HTERT RPE-1 (cell line): Measurements from ENCODE around the gene KTI12.
"Not testable (repeated sequence)": the region's sequence is repeated elsewhere in the genome, so short reads cannot be mapped to it uniquely, and the experiment has no call there.

Experiments used
- in situ Hi-C: fragments of 300-500 bp; cut with MboI; formaldehyde crosslinking; loops from 4 replicates; pipeline ENCODE4 v1.14.3; 2020; ENCODE audit warnings: low sequenced_read_pairs

KTI12 gene, protein sequence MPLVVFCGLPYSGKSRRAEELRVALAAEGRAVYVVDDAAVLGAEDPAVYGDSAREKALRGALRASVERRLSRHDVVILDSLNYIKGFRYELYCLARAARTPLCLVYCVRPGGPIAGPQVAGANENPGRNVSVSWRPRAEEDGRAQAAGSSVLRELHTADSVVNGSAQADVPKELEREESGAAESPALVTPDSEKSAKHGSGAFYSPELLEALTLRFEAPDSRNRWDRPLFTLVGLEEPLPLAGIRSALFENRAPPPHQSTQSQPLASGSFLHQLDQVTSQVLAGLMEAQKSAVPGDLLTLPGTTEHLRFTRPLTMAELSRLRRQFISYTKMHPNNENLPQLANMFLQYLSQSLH

DNA sequence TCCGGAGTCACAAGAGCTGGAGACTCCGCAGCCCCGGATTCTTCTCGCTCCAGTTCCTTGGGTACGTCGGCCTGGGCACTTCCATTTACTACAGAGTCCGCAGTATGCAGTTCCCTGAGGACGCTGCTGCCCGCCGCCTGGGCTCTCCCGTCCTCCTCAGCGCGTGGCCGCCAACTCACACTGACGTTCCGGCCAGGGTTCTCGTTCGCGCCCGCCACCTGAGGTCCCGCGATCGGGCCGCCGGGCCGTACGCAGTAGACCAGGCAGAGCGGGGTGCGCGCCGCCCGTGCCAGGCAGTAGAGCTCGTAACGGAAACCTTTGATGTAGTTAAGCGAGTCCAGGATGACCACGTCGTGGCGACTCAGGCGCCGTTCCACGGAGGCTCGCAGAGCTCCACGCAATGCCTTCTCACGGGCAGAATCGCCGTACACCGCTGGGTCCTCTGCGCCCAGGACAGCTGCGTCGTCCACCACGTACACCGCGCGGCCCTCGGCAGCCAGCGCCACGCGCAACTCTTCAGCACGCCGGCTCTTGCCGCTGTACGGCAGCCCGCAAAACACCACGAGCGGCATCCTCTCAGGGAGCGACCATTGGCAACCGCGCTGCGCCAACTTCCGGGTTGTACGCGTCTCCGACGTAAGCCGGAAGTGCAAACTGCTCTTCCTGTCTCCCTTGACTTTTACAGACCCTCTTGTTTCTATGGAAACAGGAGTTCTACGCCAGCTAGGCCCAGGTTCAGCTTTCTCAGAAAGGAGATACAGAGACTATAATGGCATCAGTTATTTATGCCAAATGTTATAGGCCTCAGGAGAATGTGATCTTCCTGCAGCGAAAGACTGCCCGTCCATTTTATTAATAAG lies at the start of gene KTI12:
KTI12 (minus strand) TSS at position 621 of the 860 bp plus-strand sequence; CDS start at position 572, 49 bp downstream.
- in situ Hi-C loops, result no loop called here

DNA sequence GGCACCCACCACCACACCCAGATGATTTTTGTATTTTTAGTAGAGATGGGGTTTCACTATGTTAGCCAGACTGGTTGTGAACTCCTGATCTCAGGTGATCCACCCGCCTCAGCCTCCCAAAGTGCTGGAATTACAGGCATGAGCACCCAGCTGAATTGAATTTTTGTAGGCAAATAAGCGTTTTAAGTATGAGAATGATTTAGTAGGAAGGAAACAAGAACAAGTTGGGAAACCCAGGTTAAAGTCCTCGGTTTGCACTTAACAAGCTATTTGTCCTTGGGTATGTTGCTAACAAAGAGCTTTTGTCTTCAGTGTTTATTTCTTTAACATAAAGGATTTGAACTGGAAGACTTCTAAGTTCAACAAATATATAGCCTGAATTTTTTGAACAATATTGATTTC lies 46.4 kb upstream of the KTI12 start:
- in situ Hi-C loops, result no loop called here

DNA sequence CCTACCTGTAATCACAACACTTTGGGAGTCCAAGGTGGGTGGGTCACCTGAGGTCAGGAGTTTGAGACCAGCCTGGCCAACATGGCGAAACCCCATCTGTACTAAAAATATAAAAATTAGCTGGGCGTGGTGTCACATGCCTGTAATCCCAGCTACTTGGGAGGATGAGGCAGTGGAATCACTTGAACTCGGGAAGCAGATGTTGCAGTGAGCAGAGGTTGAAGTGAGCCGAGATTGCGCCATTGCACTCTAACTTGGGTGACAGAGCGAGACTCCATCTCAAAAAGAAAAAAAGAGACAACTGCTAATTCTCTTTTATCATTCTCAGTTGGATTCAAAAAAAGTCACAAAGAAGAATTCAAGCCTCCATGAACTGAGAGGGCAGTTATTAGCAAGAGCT lies 43.7 kb upstream of the KTI12 start:
- in situ Hi-C loops, result not testable (repeated sequence)

DNA sequence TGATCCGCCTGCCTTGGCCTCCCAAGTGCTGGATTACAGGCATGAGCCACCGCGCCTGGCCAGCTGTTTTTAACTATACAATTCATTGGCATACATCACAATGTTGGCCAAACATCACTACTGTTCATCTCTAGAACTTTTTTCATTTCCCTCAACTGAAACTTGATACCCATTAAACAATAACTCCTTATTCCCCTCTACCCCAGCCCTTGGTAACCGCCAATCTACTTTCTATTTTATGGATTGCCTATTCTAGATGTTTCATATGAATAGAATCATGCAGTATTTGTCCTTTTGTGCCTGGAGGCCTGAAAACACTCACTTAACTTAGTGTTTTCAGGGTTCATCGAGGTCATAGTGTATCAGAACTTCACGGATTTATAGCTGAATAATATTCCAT lies 38.7 kb upstream of the KTI12 start:
- in situ Hi-C loops, result no loop called here

DNA sequence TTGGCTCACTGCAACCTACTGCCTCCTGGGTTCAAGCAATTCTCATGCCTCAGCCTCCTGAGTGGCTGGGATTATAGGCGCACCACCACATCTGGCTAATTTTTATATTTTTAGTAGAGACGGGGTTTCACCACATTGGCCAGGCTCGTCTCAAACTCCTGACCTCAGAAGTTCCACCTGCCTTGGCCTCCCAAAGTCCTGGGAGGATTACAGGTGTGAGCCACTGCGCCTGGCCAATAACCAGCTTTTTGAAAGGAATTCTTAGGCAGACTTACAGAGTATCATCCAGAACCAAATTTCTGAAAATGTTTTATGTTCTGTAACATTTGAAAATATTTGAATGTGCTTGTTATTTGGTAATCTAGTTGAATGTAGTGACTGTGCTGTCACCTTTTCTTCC lies 37.1 kb upstream of the KTI12 start:
- in situ Hi-C loops, result no loop called here

DNA sequence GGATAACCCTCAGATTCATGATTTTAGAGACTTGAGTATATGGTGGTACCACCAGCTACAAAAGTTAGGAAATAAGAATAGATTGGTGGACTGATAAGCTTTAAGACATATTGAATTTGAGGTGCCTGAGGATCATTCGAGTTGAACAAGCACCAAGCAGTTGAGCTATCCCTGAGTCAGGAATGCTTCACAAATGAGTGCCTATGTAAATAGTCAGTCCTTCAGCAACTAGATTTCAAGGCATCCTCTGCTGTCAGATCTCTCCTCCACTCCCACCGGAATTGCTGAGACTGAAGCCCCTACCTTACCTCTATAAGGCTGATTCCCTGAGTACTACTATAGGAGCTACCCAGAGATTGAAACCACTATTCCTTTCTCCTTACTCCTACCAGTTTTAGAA lies 29.6 kb upstream of the KTI12 start:
- in situ Hi-C loops, result no loop called here

DNA sequence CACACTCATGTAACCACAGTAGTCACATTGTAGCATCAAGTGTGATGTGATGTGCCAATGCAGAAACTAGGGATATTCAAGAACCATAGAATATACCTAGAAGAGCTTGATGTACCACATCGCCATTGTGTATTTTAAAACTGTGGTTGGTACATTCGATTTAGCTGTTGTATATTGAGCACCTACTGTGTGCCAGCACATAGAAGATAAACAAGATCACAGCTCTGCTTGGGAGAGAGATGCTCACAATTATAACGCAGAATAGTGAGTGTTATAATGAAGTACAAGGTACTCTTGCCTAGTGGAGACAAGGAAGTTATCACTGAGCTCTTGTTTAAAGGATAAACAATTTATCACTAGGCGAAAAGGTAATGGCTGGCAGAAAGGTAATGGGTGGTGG lies 27.2 kb upstream of the KTI12 start:
- in situ Hi-C loops, result no loop called here

DNA sequence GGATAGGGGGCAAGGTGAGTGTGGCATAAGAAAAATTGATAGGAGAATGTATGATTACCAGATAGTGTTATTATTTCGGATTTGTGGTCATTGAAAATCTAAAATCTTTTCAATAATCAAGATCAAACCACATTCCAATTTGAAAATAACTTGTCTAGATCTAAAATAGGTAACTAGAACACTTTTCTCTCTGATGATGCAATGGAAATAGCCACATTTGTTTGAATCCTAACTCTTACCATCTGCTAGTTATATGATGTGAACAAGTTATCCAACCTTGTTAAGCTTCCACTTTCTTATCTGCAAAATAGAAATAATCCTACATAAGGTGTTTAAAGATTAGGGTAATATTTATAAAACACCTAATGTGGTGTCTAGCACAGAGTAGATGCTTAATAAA lies 26.3 kb upstream of the KTI12 start:
- in situ Hi-C loops, result no loop called here

DNA sequence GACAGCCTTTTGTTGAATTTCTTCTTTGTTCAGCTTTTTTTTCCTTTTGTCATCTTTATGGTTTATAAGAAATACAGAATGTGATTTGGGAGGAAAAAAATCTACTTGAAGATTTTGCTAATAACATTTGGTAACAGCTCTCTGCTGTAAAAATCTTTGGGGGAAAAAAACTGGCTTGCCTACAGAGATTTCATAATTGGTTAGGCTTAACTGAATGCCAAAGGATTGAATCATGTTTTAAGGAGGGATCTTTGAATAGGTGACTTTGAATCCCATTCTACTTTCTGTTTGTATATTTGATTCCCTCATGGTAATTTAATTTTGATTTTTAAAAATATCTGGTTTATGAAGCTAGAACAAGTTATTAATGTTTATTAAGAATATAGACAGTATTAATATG lies 25.7 kb upstream of the KTI12 start:
- in situ Hi-C loops, result no loop called here

DNA sequence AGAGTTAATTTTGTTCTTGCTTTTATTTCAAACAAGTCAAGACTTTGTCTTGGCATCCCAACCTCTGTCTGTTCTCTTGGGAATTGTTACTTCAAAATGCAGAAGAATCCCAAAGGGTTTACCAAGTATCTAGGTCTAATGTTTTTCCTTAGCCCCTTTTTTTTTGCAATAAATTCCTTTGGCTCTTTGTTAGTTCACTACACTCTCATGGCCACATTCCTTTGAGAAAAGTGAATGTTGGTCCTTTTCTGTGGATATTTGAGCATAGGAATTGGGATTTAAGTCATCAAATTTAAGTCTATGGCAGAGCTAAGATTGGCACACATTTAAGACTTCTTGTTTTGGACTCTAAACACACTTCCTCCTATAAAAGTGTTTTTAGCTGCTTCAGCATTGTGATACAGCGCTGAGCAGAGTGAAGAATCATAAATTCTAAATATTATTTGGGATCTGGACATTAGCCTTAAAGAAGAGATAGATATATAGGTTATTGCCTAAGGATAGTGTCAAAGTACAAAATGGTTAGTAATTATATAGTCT lies 24.3 kb upstream of the KTI12 start:
- in situ Hi-C loops, result no loop called here

DNA sequence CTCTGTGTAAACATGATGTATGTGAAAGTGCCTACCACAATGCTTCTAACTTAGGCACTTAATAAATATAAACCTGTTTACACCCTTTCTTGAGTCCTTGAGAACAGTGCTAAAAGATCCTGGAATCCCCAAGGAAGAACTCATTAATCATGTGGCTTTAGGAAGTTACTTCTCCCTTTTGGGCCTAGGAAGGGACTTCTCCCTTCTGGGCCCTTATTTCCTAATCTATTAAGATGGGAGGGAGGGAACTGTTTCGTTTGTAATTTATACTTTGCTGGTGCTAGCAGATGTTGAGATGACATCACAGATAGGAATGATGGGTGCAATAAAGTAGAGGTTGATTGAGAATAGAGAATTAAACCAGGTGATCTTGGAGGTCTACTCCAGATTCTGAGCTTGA lies 23.6 kb upstream of the KTI12 start:
- in situ Hi-C loops, result no loop called here

DNA sequence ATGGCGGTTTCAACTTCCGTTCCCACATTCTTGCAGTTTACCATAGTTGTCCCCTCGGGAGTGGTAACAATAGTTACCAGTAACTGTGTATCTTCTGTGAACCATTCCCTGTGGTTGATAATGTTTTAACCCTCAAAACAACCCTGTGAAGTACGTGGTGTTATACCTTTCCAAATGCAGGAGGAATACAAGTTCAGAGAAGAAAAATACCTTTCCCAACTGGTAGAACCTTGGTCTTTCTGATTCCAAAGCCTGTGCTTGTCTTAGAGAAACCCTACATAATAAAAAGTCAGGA lies 23.3 kb upstream of the KTI12 start:
- in situ Hi-C loops, result no loop called here

DNA sequence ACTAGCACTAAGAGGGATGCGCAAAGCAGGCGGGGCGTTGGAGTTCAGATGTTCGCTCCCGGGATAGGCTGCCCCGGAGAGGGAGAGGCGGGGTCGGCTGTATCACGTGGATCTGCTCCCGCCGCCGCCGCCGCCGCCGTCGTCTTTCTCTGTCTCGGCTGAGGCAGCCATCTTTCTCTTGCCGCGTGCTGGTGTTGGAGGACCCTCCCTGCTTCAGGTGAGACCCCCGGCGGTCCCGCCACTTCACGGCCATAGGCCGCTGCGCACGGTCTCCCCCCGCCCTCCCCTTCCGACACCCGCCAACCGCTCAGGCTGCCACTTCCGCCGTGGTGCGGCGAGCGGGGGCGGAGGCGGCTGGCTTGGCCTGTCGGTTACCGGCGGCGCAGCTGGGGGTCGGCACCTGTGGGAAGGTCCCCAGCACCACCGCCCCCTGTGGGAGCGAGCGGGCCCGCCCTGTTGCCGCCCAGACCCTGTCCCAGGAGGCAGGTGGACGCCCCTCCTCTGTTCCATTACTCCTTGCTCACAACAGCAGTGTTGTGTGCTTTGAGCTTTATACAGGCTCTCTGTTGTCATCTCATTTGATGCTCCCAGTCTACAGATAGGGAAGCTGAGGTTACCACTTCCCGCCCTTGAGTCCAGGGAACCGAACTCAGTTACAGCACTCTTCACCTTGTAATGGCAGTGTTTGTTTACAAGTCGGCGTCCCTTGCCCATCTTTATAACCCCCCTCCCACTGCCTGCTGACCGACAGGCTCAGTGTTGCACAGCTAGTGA lies 22.7 kb upstream of the KTI12 start, which contains the start of gene BTF3L4:
BTF3L4 (plus strand) TSS at position 133 of the 774 bp plus-strand sequence. CDS start 3,553 bp downstream, outside the sequence.
- in situ Hi-C loops, result no loop called here

DNA sequence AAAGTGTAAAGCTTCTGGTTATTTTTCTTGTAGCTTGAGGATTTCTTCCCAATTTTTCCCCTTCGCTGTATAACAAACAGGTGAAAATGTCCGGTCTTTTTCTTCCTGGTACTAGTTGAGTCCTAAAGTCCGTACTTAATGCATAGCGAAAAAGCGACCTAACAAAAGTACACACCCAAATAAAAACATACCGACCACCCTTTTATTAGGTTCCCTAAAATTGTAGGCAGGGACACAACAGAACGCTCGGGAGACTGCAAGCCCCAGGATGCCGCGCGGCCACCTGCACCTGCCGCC lies 22.2 kb upstream of the KTI12 start:
- in situ Hi-C loops, result no loop called here

DNA sequence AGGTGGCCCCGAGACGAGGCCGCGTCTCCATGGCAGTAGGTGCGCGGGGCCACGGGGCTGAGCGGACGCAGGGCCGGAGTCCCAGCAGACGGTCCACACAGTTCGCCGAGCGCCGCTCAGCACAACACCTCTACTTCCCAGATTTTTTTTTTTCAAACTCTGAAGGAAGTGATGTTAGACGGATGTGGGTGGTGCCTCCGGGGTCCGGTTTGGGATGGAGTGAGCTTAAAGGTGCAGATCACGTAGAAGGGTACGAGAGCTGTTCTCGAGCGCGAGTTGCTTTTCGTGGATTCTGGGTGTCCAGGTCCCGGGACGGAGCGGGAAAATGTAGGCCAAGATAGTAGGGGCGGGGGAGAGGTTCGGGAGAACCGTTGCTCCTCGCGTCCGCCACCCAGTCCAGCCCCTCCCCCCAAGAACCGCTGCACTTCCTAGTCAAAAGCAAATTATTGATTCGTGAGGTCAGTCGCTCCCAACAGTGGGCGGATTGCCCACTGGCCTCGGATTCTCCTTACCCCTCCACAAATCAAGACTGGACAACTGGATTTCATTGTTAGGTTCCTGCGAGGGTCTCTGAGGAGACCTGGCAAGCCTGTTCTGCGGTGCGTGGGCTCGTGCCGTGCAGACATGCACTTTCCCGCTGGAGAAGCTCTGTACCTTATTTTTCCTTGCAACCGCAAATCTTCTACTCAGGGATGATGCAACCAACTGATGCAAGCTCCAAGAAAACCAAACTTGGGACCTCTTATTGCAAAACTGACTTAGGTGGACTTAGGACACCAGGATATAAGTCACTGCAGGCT lies 21.7 kb upstream of the KTI12 start, which contains the start of gene TXNDC12:
TXNDC12 (minus strand) TSS at position 126 of the 800 bp plus-strand sequence; CDS start at position 31, 95 bp downstream.
- in situ Hi-C loops, result no loop called here

DNA sequence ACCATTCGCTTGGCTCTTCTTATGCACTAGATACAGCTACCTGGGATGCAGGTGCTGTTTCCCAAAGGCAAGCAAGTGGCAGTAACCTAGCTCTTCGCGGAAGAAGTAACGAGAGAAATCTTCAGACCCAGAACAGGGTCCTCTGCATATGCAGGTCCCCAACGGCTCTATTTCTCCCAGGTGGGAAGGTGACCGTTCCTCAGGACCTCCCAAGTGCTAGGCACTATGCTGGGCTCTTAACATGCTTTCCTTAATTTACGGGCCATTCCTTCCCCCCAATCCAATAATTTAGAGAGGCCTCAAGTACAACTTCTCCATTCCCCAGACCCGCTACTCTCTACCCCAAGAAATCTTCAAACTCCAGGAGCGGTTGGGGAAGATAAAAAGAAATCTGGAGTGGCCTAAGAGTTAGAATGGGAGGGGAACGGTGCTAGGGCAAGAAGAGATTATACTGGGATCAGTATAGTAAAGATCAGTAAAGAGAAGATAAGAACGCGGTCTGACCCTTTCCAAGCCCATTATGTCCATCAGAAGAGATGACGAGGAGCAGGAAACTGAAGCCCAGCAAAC lies 21.0 kb upstream of the KTI12 start:
- in situ Hi-C loops, result no loop called here

DNA sequence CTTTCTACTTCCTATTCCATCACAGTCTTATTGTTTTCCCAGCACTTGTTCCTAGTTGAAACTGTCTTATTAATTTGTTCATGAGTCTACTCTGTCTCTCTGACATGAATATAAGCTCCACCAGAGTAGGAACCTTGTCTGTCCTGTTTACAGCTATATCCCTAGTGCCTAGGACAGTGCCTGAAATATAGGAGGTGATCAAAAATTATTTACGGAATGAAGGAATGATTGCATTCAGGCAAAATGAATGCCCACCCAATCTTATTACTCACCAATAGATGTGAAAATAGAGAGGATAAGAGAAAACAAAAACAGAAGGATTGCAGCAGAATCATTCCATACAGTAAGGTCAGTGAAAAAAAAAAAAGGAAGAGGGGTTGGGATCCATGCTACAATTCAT lies 20.3 kb upstream of the KTI12 start:
- in situ Hi-C loops, result no loop called here

DNA sequence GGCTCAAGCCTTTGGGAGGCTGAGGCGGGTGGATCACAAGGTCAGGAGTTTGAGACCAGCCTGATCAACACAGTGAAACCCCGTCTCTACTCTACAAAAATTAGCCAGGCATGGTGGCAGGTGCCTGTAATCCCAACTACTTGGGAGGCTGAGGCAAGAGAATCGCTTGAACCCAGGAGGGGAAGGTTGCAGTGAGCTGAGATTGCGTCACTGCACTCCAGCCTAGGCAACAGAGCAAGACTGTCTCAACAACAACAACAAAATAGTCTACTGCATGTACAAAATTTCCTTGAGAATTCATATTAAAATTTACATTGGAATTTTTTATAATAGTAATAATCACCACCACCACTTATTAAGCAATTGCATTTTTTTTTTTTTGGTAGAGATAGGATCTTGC lies 15.7 kb upstream of the KTI12 start:
- in situ Hi-C loops, result not testable (repeated sequence)

DNA sequence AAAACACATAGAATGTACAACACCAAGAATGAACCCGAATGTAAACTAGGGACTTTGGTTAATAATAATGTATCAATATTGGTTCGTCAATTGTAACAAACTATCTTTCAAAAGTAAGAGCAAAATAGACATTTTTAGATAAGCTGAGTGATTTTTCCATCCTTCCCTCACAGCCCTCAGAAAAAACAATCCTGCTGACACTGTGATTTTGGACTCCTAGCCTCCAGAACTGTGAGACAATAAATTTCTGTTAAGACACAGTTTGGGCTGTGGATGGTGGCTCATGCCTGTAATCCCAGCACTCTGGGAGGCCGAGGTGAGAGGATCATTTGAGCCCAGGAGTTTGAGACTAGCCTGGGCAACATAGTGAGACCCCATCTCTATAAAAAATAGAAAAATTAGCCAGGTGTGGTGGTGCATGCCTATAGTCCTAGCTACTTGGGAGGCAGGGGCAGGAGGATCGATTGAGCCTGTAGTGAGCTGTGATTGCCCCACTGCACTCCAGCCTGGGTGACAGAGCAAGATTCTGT lies 12.1 kb upstream of the KTI12 start:
- in situ Hi-C loops, result not testable (repeated sequence)

DNA sequence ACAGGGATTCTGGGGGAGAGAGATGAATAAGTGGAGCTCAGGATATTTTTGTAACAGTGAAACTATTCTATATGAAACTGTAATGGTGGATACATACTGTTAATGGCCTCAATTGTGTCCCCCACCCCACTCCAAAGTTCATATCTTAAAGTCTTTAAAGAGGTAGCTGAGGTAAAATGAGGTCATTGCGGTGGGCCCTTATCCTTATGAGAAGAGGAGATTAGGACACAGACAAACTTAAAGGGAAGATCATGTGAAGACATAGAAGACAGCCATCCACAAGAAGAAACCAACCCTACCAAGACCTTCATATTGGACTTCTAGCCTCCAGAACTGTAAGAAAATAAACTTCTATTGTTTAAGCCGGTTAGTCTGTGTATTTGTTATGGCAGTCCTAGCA lies 11.6 kb upstream of the KTI12 start:
- in situ Hi-C loops, result no loop called here
